ENCODE measurements around the gene LHFPL2.

The LHFPL2 gene

DNA sequence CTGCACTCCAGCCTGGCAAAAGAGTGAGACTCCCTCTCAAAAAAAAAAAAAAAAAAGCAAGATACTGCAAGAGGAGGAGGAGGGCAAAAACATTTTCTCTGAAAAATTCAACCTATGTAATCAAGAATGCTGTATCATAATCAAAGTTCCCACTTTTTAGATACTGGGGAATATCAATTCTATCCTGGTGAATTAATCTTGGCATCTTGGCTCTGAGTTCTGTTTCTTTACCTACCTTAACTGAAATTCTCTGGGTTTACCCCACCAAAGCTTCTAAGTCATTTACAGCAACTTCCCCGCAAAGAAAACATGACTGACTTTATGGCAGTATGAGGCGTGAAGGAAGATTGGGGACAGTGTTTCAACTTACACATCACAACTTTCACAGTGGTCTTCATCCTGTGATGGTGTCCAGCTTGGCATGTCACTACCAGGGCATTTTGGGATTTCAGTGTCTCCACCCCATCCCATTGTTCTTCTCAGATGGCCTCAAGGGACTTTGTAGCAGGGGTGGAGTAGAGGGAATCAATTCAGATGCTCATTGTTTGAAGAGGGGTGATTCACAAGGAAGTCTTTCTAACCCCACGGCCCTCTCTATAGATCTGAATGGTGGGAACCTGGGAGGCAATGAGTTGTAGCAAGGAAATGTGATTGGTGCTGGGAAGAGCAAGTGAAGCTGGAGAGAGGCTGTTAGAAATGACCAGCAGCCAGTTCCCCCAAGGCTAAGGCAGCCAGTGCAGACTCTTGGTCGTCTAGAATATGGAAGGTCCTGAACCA is 157.7 kb downstream of the LHFPL2 start:
- H3K27me3 ChIP-seq (ENCODE audit: insufficient read depth, insufficient read length) = no peaks in the 10 kb centered on the region
- no peak for DNase-seq (ENCODE audit: low read depth, low spot score)
- no peak for TF ChIP-seq ZNF274 (IDR thresholded peaks at IDR 0.05; ENCODE audit: low read depth, low read length)
- TF ChIP-seq YY1 (IDR thresholded peaks at IDR 0.05; ENCODE audit: insufficient read depth, insufficient read length) = no peak
- no peaks in the 10 kb centered on the region for H3K9me3 ChIP-seq (ENCODE audit: insufficient read depth, low read length)
- no peak overlapping the region for H3K4me3 ChIP-seq (ENCODE audit: insufficient read length, low read depth)
- no peaks in the 10 kb centered on the region for H3K4me1 ChIP-seq (ENCODE audit: insufficient read depth, insufficient read length)
- H3K36me3 ChIP-seq (ENCODE audit: insufficient read depth, insufficient read length, low read length) = peaks cover 31% of the 10 kb centered on the region
- H3K9ac ChIP-seq (ENCODE audit: insufficient read length, low read depth) = no peak overlapping the region

- Histone ChIP-seq H3K9me3 (ENCODE audit: insufficient read depth, low read length) (no peaks in the 10 kb centered on the region), H3K36me3 (ENCODE audit: insufficient read depth, insufficient read length, low read length) (peaks cover 22% of the 10 kb centered on the region), H3K9ac (ENCODE audit: insufficient read length, low read depth) (no peak overlapping the region), H3K4me3 (ENCODE audit: insufficient read length, low read depth) (no peak overlapping the region), H3K27me3 (ENCODE audit: insufficient read depth, insufficient read length) (no peaks in the 10 kb centered on the region), H3K4me1 (ENCODE audit: insufficient read depth, insufficient read length) (no peaks in the 10 kb centered on the region)
- TF ChIP-seq SUZ12 (IDR thresholded peaks at IDR 0.05; ENCODE audit: extremely low read depth, insufficient read depth, insufficient read length) (no peak), ZNF274 (IDR thresholded peaks at IDR 0.05; ENCODE audit: low read depth, low read length) (no peak), YY1 (IDR thresholded peaks at IDR 0.05; ENCODE audit: insufficient read depth, insufficient read length) (no peak)
- no peak for DNase-seq (ENCODE audit: low read depth, low spot score)
Measured at GRCh38 chr5:78487846-78488245, 160.7 kb downstream of the LHFPL2 start.

- H3K9me3 ChIP-seq (ENCODE audit: insufficient read depth, low read length) = no peaks in the 10 kb centered on the region
- DNase-seq (ENCODE audit: low read depth, low spot score) = no peak
- H3K4me1 ChIP-seq (ENCODE audit: insufficient read depth, insufficient read length) = no peaks in the 10 kb centered on the region
- H3K4me3 ChIP-seq (ENCODE audit: insufficient read length, low read depth) = no peak overlapping the region
- TF ChIP-seq YY1 (IDR thresholded peaks at IDR 0.05; ENCODE audit: insufficient read depth, insufficient read length) = no peak
- no peak for TF ChIP-seq ZNF274 (IDR thresholded peaks at IDR 0.05; ENCODE audit: low read depth, low read length)
- TF ChIP-seq SUZ12 (IDR thresholded peaks at IDR 0.05; ENCODE audit: extremely low read depth, insufficient read depth, insufficient read length) = no peak
- H3K36me3 ChIP-seq (ENCODE audit: insufficient read depth, insufficient read length, low read length) = peaks cover 27% of the 10 kb centered on the region
- H3K27me3 ChIP-seq (ENCODE audit: insufficient read depth, insufficient read length) = no peaks in the 10 kb centered on the region
- H3K9ac ChIP-seq (ENCODE audit: insufficient read length, low read depth) = no peak overlapping the region
Measured at GRCh38 chr5:78486218-78486617, 162.4 kb downstream of the LHFPL2 start.

GRCh38 chr5:78483809-78484521 is 164.6 kb downstream of the LHFPL2 start:
- no peak overlapping the region for H3K9ac ChIP-seq (ENCODE audit: insufficient read length, low read depth)
- TF ChIP-seq ZNF274 (IDR thresholded peaks at IDR 0.05; ENCODE audit: low read depth, low read length) (no peak), SUZ12 (IDR thresholded peaks at IDR 0.05; ENCODE audit: extremely low read depth, insufficient read depth, insufficient read length) (no peak), YY1 (IDR thresholded peaks at IDR 0.05; ENCODE audit: insufficient read depth, insufficient read length) (no peak)
- DNase-seq (ENCODE audit: low read depth, low spot score) = no peak

DNA sequence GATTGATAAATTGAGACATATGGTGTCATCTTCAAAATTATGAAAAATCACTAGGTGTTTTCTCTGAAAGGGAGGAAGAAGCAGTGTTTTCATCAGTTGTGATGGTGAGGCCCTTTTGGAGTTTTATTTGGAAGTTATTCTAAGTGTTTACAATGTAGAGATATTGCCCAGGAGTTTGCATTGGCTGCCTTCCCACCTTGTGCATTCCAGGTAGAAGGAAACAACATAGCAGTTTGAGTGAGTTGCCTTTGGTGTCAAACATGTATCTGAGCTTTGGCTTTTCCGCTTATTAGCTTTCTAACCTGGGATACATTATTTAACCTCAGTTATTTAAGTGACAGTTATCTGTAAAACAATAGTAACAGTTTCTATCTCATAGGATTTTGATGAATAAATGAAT is 165.6 kb downstream of the LHFPL2 start:
- Histone ChIP-seq H3K27me3 (ENCODE audit: insufficient read depth, insufficient read length) (no peaks in the 10 kb centered on the region), H3K9me3 (ENCODE audit: insufficient read depth, low read length) (no peaks in the 10 kb centered on the region), H3K9ac (ENCODE audit: insufficient read length, low read depth) (no peak overlapping the region), H3K4me3 (ENCODE audit: insufficient read length, low read depth) (no peak overlapping the region), H3K4me1 (ENCODE audit: insufficient read depth, insufficient read length) (no peaks in the 10 kb centered on the region), H3K36me3 (ENCODE audit: insufficient read depth, insufficient read length, low read length) (peaks cover 16% of the 10 kb centered on the region)
- TF ChIP-seq ZNF274 (IDR thresholded peaks at IDR 0.05; ENCODE audit: low read depth, low read length) = no peak
- no peak for TF ChIP-seq SUZ12 (IDR thresholded peaks at IDR 0.05; ENCODE audit: extremely low read depth, insufficient read depth, insufficient read length)
- TF ChIP-seq YY1 (IDR thresholded peaks at IDR 0.05; ENCODE audit: insufficient read depth, insufficient read length) = no peak
- no peak for DNase-seq (ENCODE audit: low read depth, low spot score)

More at GRCh38 chr5:78483809-78484521, 164.6 kb downstream of the LHFPL2 start:
- Histone ChIP-seq H3K36me3 (ENCODE audit: insufficient read depth, insufficient read length, low read length) (peaks cover 26% of the 10 kb centered on the region), H3K27me3 (ENCODE audit: insufficient read depth, insufficient read length) (no peaks in the 10 kb centered on the region), H3K9me3 (ENCODE audit: insufficient read depth, low read length) (no peaks in the 10 kb centered on the region), H3K4me1 (ENCODE audit: insufficient read depth, insufficient read length) (no peaks in the 10 kb centered on the region), H3K4me3 (ENCODE audit: insufficient read length, low read depth) (no peak overlapping the region)

- Histone ChIP-seq H3K4me1 (ENCODE audit: insufficient read depth, insufficient read length) (no peaks in the 10 kb centered on the region), H3K9me3 (ENCODE audit: insufficient read depth, low read length) (no peaks in the 10 kb centered on the region), H3K9ac (ENCODE audit: insufficient read length, low read depth) (no peak overlapping the region), H3K4me3 (ENCODE audit: insufficient read length, low read depth) (no peak overlapping the region), H3K27me3 (ENCODE audit: insufficient read depth, insufficient read length) (no peaks in the 10 kb centered on the region), H3K36me3 (ENCODE audit: insufficient read depth, insufficient read length, low read length) (no peaks in the 10 kb centered on the region)
- TF ChIP-seq YY1 (IDR thresholded peaks at IDR 0.05; ENCODE audit: insufficient read depth, insufficient read length) = no peak
- no peak for TF ChIP-seq SUZ12 (IDR thresholded peaks at IDR 0.05; ENCODE audit: extremely low read depth, insufficient read depth, insufficient read length)
- DNase-seq (ENCODE audit: low read depth, low spot score) = no peak
Measured at GRCh38 chr5:78476795-78477194, 171.8 kb downstream of the LHFPL2 start.

GRCh38 chr5:78475370-78475769 is 173.2 kb downstream of the LHFPL2 start:
- Histone ChIP-seq H3K4me3 (ENCODE audit: insufficient read length, low read depth) (no peak overlapping the region), H3K9ac (ENCODE audit: insufficient read length, low read depth) (no peak overlapping the region), H3K4me1 (ENCODE audit: insufficient read depth, insufficient read length) (no peaks in the 10 kb centered on the region), H3K36me3 (ENCODE audit: insufficient read depth, insufficient read length, low read length) (no peaks in the 10 kb centered on the region), H3K27me3 (ENCODE audit: insufficient read depth, insufficient read length) (no peaks in the 10 kb centered on the region), H3K9me3 (ENCODE audit: insufficient read depth, low read length) (no peaks in the 10 kb centered on the region)
- no peak for DNase-seq (ENCODE audit: low read depth, low spot score)
- TF ChIP-seq SUZ12 (IDR thresholded peaks at IDR 0.05; ENCODE audit: extremely low read depth, insufficient read depth, insufficient read length) (no peak), YY1 (IDR thresholded peaks at IDR 0.05; ENCODE audit: insufficient read depth, insufficient read length) (no peak), ZNF274 (IDR thresholded peaks at IDR 0.05; ENCODE audit: low read depth, low read length) (no peak)
